ENCODE data around the gene TBR1. TPM values are rescaled to one million over a fixed set of nuclear protein-coding genes. Genes with fewer than 3 reads are reported as not detected.
A peak's percentile ranks its signal among the peaks of the same experiment; 100 is the strongest.

The TBR1 gene
- polyA plus RNA-seq (2013, experiment 1 of 2) = 0.01 TPM
- polyA plus RNA-seq (2013, experiment 2 of 2) = 0.01 TPM

GRCh38 chr2:161415987-161416707, at the start of gene TBR1:
TSS of gene TBR1 (plus strand) at chr2:161416297. CDS start at chr2:161416411, 114 bp downstream.
- no peaks in the 10 kb centered on the region for H3K9me3 ChIP-seq (ENCODE audit: control insufficient read depth, low read length)

DNA sequence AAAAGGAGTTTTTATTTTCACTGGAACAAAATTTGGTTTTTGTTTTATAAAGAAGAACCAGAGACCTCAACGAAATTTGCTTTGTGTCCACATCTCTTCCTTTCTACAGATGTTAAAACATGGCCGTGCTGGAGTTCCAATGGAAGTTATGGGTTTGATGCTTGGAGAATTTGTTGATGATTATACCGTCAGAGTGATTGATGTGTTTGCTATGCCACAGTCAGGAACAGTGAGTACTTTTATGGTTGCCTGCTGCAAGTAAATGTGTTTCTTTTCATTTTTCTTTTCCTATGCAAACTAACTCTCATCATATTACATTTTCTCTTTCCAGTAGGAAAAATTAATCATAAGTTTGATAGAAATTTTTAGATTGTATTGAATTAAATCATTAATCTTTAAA, 48.4 kb upstream of the TBR1 start:
- Histone ChIP-seq H3K27me3 (ENCODE audit: control insufficient read depth in 1 of 2, insufficient read depth in 1 of 2, low read length in 2 of 2) (no peaks in the 10 kb centered on the region), H2AFZ (ENCODE audit: low read depth, low read length) (no peak overlapping the region), H3K4me2 (ENCODE audit: low read length, poor library complexity, severe bottlenecking) (no peak overlapping the region), H3K9me3 (ENCODE audit: control insufficient read depth, low read length) (peaks cover 15% of the 10 kb centered on the region), H2AK5ac (ENCODE audit: low read length, severe bottlenecking) (no peak overlapping the region), H3K36me3 (ENCODE audit: control insufficient read depth in 1 of 2, insufficient read depth in 2 of 2, low read depth in 1 of 2, low read length in 2 of 2) (peaks cover 11 to 64% of the 10 kb centered on the region in 2 experiments), H3K14ac (ENCODE audit: low read length in 2 of 2) (no peak overlapping the region), H3K23ac (ENCODE audit: low read length in 2 of 2) (no peak overlapping the region), H3K4me1 (ENCODE audit: control insufficient read depth, insufficient read depth, low read depth, low read length) (no peaks in the 10 kb centered on the region), H3K27ac (ENCODE audit: low read length, poor library complexity, severe bottlenecking) (no peak overlapping the region), H3K18ac (ENCODE audit: low read depth in 1 of 2, low read length in 2 of 2) (no peak overlapping the region), H3K4me3 (ENCODE audit: insufficient read depth in 1 of 2, low read depth in 1 of 2, low read length in 2 of 2) (no peak overlapping the region), H3K79me1 (replicated peaks; ENCODE audit: low read length, poor library complexity, severe bottlenecking) (peaks cover 20% of the 10 kb centered on the region), H2BK5ac (ENCODE audit: low read depth, low read length, poor library complexity, severe bottlenecking) (no peak overlapping the region), H4K8ac (ENCODE audit: low read length) (no peak overlapping the region), H3K9ac (ENCODE audit: low read length) (no peak overlapping the region), H2BK120ac (ENCODE audit: low read depth, low read length) (no peak overlapping the region), H2BK12ac (ENCODE audit: low read length in 2 of 2) (no peak overlapping the region), H3K4ac (ENCODE audit: low read depth in 1 of 2, low read length in 2 of 2) (no peak overlapping the region), H4K91ac (ENCODE audit: low read length) (no peak overlapping the region), H2BK15ac (ENCODE audit: low read depth, poor library complexity, severe bottlenecking) (no peak overlapping the region)
- no peak for DNase-seq
- 89% methylated on average over 2 of the region's 3 CpGs for WGBS

More at GRCh38 chr2:161415987-161416707, at the start of gene TBR1:
- peak within 1 kb of the TSS; percentile 65 for H3K9ac ChIP-seq (ENCODE audit: low read length)
- H3K79me1 ChIP-seq (replicated peaks; ENCODE audit: low read length, poor library complexity, severe bottlenecking) = no peaks in the 10 kb centered on the region
- no peak within 1 kb of the TSS for H3K14ac ChIP-seq (ENCODE audit: low read length in 2 of 2)
- peak within 1 kb of the TSS; percentile 45 to 77 for H3K4me3 ChIP-seq (ENCODE audit: insufficient read depth in 1 of 2, low read depth in 1 of 2, low read length in 2 of 2)
- peak within 1 kb of the TSS; percentile 98 for H3K4me2 ChIP-seq (ENCODE audit: low read length, poor library complexity, severe bottlenecking)
- 5% methylated on average over 16 of the region's 16 CpGs for WGBS
- H2AFZ ChIP-seq (ENCODE audit: low read depth, low read length) = no peak within 1 kb of the TSS
- H3K4ac ChIP-seq (ENCODE audit: low read depth in 1 of 2, low read length in 2 of 2) = no peak within 1 kb of the TSS
- H3K18ac ChIP-seq (ENCODE audit: low read depth in 1 of 2, low read length in 2 of 2) = no peak within 1 kb of the TSS
- no peak within 1 kb of the TSS for H2BK5ac ChIP-seq (ENCODE audit: low read depth, low read length, poor library complexity, severe bottlenecking)
- peaks cover 0 to 7% of the 10 kb centered on the region in 2 experiments for H3K36me3 ChIP-seq (ENCODE audit: control insufficient read depth in 1 of 2, insufficient read depth in 2 of 2, low read depth in 1 of 2, low read length in 2 of 2)
- peak within 1 kb of the TSS in 1 of 2 experiments; percentile 3 for H3K23ac ChIP-seq (ENCODE audit: low read length in 2 of 2)
- DNase-seq = peak; percentile 29
- H4K8ac ChIP-seq (ENCODE audit: low read length) = no peak within 1 kb of the TSS
- H3K4me1 ChIP-seq (ENCODE audit: control insufficient read depth, insufficient read depth, low read depth, low read length) = peaks cover 25% of the 10 kb centered on the region
- no peak within 1 kb of the TSS for H2BK120ac ChIP-seq (ENCODE audit: low read depth, low read length)
- H2BK15ac ChIP-seq (ENCODE audit: low read depth, poor library complexity, severe bottlenecking) = no peak within 1 kb of the TSS
- peak within 1 kb of the TSS; percentile 14 for H3K27ac ChIP-seq (ENCODE audit: low read length, poor library complexity, severe bottlenecking)
- peaks cover 61 to 65% of the 10 kb centered on the region in 2 experiments for H3K27me3 ChIP-seq (ENCODE audit: control insufficient read depth in 1 of 2, insufficient read depth in 1 of 2, low read length in 2 of 2)
- H4K91ac ChIP-seq (ENCODE audit: low read length) = no peak within 1 kb of the TSS
- no peak within 1 kb of the TSS for H2BK12ac ChIP-seq (ENCODE audit: low read length in 2 of 2)
- H2AK5ac ChIP-seq (ENCODE audit: low read length, severe bottlenecking) = no peak within 1 kb of the TSS

GRCh38 chr2:161369311-161369710, 46.8 kb upstream of the TBR1 start:
- Histone ChIP-seq H4K8ac (ENCODE audit: low read length) (no peak overlapping the region), H3K27ac (ENCODE audit: low read length, poor library complexity, severe bottlenecking) (no peak overlapping the region), H2AFZ (ENCODE audit: low read depth, low read length) (no peak overlapping the region), H3K4ac (ENCODE audit: low read depth in 1 of 2, low read length in 2 of 2) (no peak overlapping the region), H3K36me3 (ENCODE audit: control insufficient read depth in 1 of 2, insufficient read depth in 2 of 2, low read depth in 1 of 2, low read length in 2 of 2) (peaks cover 3 to 60% of the 10 kb centered on the region in 2 experiments), H3K18ac (ENCODE audit: low read depth in 1 of 2, low read length in 2 of 2) (no peak overlapping the region), H2BK12ac (ENCODE audit: low read length in 2 of 2) (no peak overlapping the region), H3K9me3 (ENCODE audit: control insufficient read depth, low read length) (no peaks in the 10 kb centered on the region), H2BK120ac (ENCODE audit: low read depth, low read length) (no peak overlapping the region), H2BK15ac (ENCODE audit: low read depth, poor library complexity, severe bottlenecking) (no peak overlapping the region), H2BK5ac (ENCODE audit: low read depth, low read length, poor library complexity, severe bottlenecking) (no peak overlapping the region), H3K4me2 (ENCODE audit: low read length, poor library complexity, severe bottlenecking) (no peak overlapping the region), H3K4me3 (ENCODE audit: insufficient read depth in 1 of 2, low read depth in 1 of 2, low read length in 2 of 2) (no peak overlapping the region), H2AK5ac (ENCODE audit: low read length, severe bottlenecking) (no peak overlapping the region), H3K4me1 (ENCODE audit: control insufficient read depth, insufficient read depth, low read depth, low read length) (no peaks in the 10 kb centered on the region), H3K9ac (ENCODE audit: low read length) (no peak overlapping the region), H3K79me1 (replicated peaks; ENCODE audit: low read length, poor library complexity, severe bottlenecking) (peaks cover 11% of the 10 kb centered on the region), H3K23ac (ENCODE audit: low read length in 2 of 2) (no peak overlapping the region), H3K14ac (ENCODE audit: low read length in 2 of 2) (no peak overlapping the region), H4K91ac (ENCODE audit: low read length) (no peak overlapping the region), H3K27me3 (ENCODE audit: control insufficient read depth in 1 of 2, insufficient read depth in 1 of 2, low read length in 2 of 2) (no peaks in the 10 kb centered on the region)
- DNase-seq = no peak
- 63% methylated on average over 1 of the region's 2 CpGs for WGBS

DNA sequence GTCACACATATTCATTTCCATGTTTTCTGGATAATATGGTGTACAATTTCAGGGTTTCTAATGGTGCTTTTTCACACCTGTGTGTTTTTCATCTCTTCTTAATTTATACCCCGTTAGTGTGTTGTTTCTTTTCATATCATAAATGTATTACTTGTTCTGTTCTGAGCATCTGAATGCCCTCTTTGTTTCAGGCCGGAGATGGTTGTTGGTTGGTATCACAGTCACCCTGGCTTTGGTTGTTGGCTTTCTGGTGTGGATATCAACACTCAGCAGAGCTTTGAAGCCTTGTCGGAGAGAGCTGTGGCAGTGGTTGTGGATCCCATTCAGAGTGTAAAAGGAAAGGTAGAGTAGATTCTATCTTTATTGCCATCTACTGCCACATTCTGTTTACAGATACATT, 45.1 kb upstream of the TBR1 start:
- no peak overlapping the region for H3K23ac ChIP-seq (ENCODE audit: low read length in 2 of 2)
- no peak overlapping the region for H2BK12ac ChIP-seq (ENCODE audit: low read length in 2 of 2)
- H3K27ac ChIP-seq (ENCODE audit: low read length, poor library complexity, severe bottlenecking) = no peak overlapping the region
- no peak for DNase-seq
- no peak overlapping the region for H2AFZ ChIP-seq (ENCODE audit: low read depth, low read length)
- H4K91ac ChIP-seq (ENCODE audit: low read length) = no peak overlapping the region
- peaks cover 2 to 61% of the 10 kb centered on the region in 2 experiments for H3K36me3 ChIP-seq (ENCODE audit: control insufficient read depth in 1 of 2, insufficient read depth in 2 of 2, low read depth in 1 of 2, low read length in 2 of 2)
- no peak overlapping the region for H3K9ac ChIP-seq (ENCODE audit: low read length)
- H3K9me3 ChIP-seq (ENCODE audit: control insufficient read depth, low read length) = no peaks in the 10 kb centered on the region
- no peaks in the 10 kb centered on the region for H3K27me3 ChIP-seq (ENCODE audit: control insufficient read depth in 1 of 2, insufficient read depth in 1 of 2, low read length in 2 of 2)
- no peak overlapping the region for H2AK5ac ChIP-seq (ENCODE audit: low read length, severe bottlenecking)
- H3K14ac ChIP-seq (ENCODE audit: low read length in 2 of 2) = no peak overlapping the region
- no peak overlapping the region for H3K18ac ChIP-seq (ENCODE audit: low read depth in 1 of 2, low read length in 2 of 2)
- no peak overlapping the region for H3K4me3 ChIP-seq (ENCODE audit: insufficient read depth in 1 of 2, low read depth in 1 of 2, low read length in 2 of 2)
- no peak overlapping the region for H3K4ac ChIP-seq (ENCODE audit: low read depth in 1 of 2, low read length in 2 of 2)
- no peak overlapping the region for H2BK5ac ChIP-seq (ENCODE audit: low read depth, low read length, poor library complexity, severe bottlenecking)
- H2BK120ac ChIP-seq (ENCODE audit: low read depth, low read length) = no peak overlapping the region
- peaks cover 5% of the 10 kb centered on the region for H3K79me1 ChIP-seq (replicated peaks; ENCODE audit: low read length, poor library complexity, severe bottlenecking)
- H3K4me1 ChIP-seq (ENCODE audit: control insufficient read depth, insufficient read depth, low read depth, low read length) = no peaks in the 10 kb centered on the region
- 85% methylated on average over 1 of the region's 3 CpGs for WGBS
- no peak overlapping the region for H3K4me2 ChIP-seq (ENCODE audit: low read length, poor library complexity, severe bottlenecking)
- H4K8ac ChIP-seq (ENCODE audit: low read length) = peak overlapping the region; percentile 67
- no peak overlapping the region for H2BK15ac ChIP-seq (ENCODE audit: low read depth, poor library complexity, severe bottlenecking)
